GM23338 (cell line): ENCODE data around the gene SCAF4. TPM values are rescaled to one million over a fixed set of nuclear protein-coding genes. Genes with fewer than 3 reads are reported as not detected.
"Not testable (repeated sequence)": the region's sequence is repeated elsewhere in the genome, so short reads cannot be mapped to it uniquely, and the experiment has no call there.

Source experiments
- ATAC-seq: fragments of 200-7000 bp; cut with Tn5 transposase; 3 replicates; pipeline ENCODE4 v1.9.1; 2020
- DNase-seq: peaks from one replicate; pipeline ENCODE4 v3.0.0-alpha.2; 2015; ENCODE audit warnings: low spot score
- H2AFZ ChIP-seq: fragments of 200-600 bp; sonication (generic); 2 replicates; pipeline ENCODE4 v1.8.0; 2016; ENCODE audit warnings: antibody characterized with exemption, mild to moderate bottlenecking, moderate library complexity
- H3F3A ChIP-seq: fragments of 200-600 bp; sonication (generic); replicated peaks from 2 replicates; pipeline ENCODE4 v1.8.0; 2017; ENCODE audit warnings: antibody characterized with exemption, mixed run types, low read depth
- H3K27ac ChIP-seq: fragments of 200-600 bp; sonication (generic); 2 replicates; pipeline ENCODE4 v1.6.1; 2016; ENCODE audit warnings: low read depth
- H3K27me3 ChIP-seq: fragments of 200-600 bp; sonication (generic); 2 replicates; pipeline ENCODE4 v1.8.0; 2016; ENCODE audit warnings: mild to moderate bottlenecking, mixed run types, moderate library complexity; ENCODE audit not compliant: insufficient read depth
- H3K36me3 ChIP-seq: fragments of 200-600 bp; sonication (generic); 2 replicates; pipeline ENCODE4 v1.8.0; 2016; ENCODE audit warnings: mild to moderate bottlenecking; ENCODE audit not compliant: insufficient read depth
- H3K4me1 ChIP-seq: fragments of 200-600 bp; sonication (generic); 2 replicates; pipeline ENCODE4 v1.8.0; 2016; ENCODE audit warnings: mild to moderate bottlenecking, moderate library complexity; ENCODE audit not compliant: insufficient read depth
- H3K4me2 ChIP-seq: fragments of 200-600 bp; sonication (generic); 2 replicates; pipeline ENCODE4 v1.7.1; 2017; ENCODE audit warnings: mixed run types
- H3K4me3 ChIP-seq: fragments of 200-600 bp; sonication (generic); 2 replicates; pipeline ENCODE4 v1.6.1; 2016; ENCODE audit warnings: mixed run types
- H3K79me2 ChIP-seq: fragments of 200-600 bp; sonication (generic); replicated peaks from 2 replicates; pipeline ENCODE4 v1.8.0; 2017; ENCODE audit warnings: mild to moderate bottlenecking; ENCODE audit not compliant: insufficient read depth
- H3K9me2 ChIP-seq: fragments of 200-600 bp; sonication (generic); 2 replicates; pipeline ENCODE4 v1.8.0; 2017; ENCODE audit not compliant: insufficient read depth
- H4K20me1 ChIP-seq: fragments of 200-600 bp; sonication (generic); replicated peaks from 2 replicates; pipeline ENCODE4 v1.8.0; 2017; ENCODE audit warnings: mild to moderate bottlenecking; ENCODE audit not compliant: insufficient read depth
- H3K27ac Mint-ChIP-seq: 2 replicates; pipeline ENCODE4 v1.8.0; 2020; ENCODE audit warnings: inconsistent platforms, mild to moderate bottlenecking, moderate library complexity, mixed read lengths
- H3K27me3 Mint-ChIP-seq: 3 replicates; pipeline ENCODE4 v1.8.0; 2022; ENCODE audit warnings: low read depth, mild to moderate bottlenecking, moderate library complexity, mixed read lengths, inconsistent platforms; ENCODE audit not compliant: insufficient read depth, poor library complexity
- H3K36me3 Mint-ChIP-seq: 3 replicates; pipeline ENCODE4 v1.8.0; 2021; ENCODE audit warnings: low read depth, mild to moderate bottlenecking, inconsistent platforms, moderate library complexity, mixed read lengths
- H3K4me1 Mint-ChIP-seq: 3 replicates; pipeline ENCODE4 v1.8.0; 2020; ENCODE audit warnings: mild to moderate bottlenecking, inconsistent platforms, mixed read lengths
- H3K4me3 Mint-ChIP-seq: 3 replicates; pipeline ENCODE4 v1.8.0; 2021; ENCODE audit warnings: moderate library complexity, mild to moderate bottlenecking, inconsistent platforms, mixed read lengths
- H3K9me3 Mint-ChIP-seq: 3 replicates; pipeline ENCODE4 v1.8.0; 2020; ENCODE audit warnings: moderate library complexity, mild to moderate bottlenecking, inconsistent platforms, mixed read lengths
- CTCF ChIP-seq, 2 experiments: fragments of 200-600 bp in 1 of 2; sonication (generic) in 1 of 2; conservative IDR thresholded peaks; 2 replicates each; pipeline versions ENCODE4 v1.5.1 to v1.6.1; 2016 to 2017; ENCODE audit warnings: antibody characterized with exemption in 2 of 2, low read depth in 2 of 2, mild to moderate bottlenecking in 2 of 2, moderate library complexity in 1 of 2
- EZH2phosphoT487 ChIP-seq: fragments of 200-600 bp; sonication (generic); IDR thresholded peaks from one replicate; pipeline ENCODE4 v1.8.1; 2018; ENCODE audit warnings: antibody characterized with exemption; ENCODE audit not compliant: unreplicated experiment
- NANOG ChIP-seq: IDR thresholded peaks from 2 replicates; pipeline ENCODE4 v1.6.1; 2016; ENCODE audit warnings: antibody characterized with exemption, borderline replicate concordance
- POLR2AphosphoS5 ChIP-seq: IDR thresholded peaks from 2 replicates; pipeline ENCODE4 v1.6.1; 2016; ENCODE audit warnings: antibody characterized with exemption, low read depth
- REST ChIP-seq: IDR thresholded peaks from one replicate; pipeline ENCODE4 v1.6.1; 2018; ENCODE audit warnings: antibody characterized with exemption; ENCODE audit not compliant: unreplicated experiment
- STAT1 ChIP-seq: IDR thresholded peaks from one replicate; pipeline ENCODE4 v1.6.1; 2016; ENCODE audit warnings: antibody characterized with exemption; ENCODE audit not compliant: unreplicated experiment
- ZNF114 ChIP-seq: fragments of 250-450 bp; sonication (Bioruptor Pico); IDR thresholded peaks from 2 replicates; pipeline ENCODE4 v1.5.0; 2020; ENCODE audit warnings: mild to moderate bottlenecking, moderate library complexity
- ZNF462 ChIP-seq: fragments of 250-450 bp; sonication (Bioruptor Pico); IDR thresholded peaks from 2 replicates; pipeline ENCODE4 v1.5.0; 2020; ENCODE audit warnings: mild to moderate bottlenecking, moderate library complexity
- polyA plus RNA-seq: library from polyadenylated mRNA; unstranded; fragments of >200 nt; fragmentation: Nextera tagmentation; extraction: Ambion mirVana; gene quantifications from 2 replicates; pipeline ENCODE4 v1.2.1, GENCODE V29; 2016
- total RNA-seq: library from RNA; depleted of rRNA; stranded (reverse); fragments of >200 nt; shearing (Covaris generic); gene quantifications from 2 replicates; pipeline ENCODE4 v1.2.3, GENCODE V29; 2014

SCAF4 gene
- total and polyA plus RNA-seq, 2 experiments from 2014 or later, result 29.7 to 45.8 TPM

GRCh38 chr21:31743712-31744111 lies 11.8 kb upstream of the SCAF4 start (continued):
- TF ChIP-seq EZH2phosphoT487 (no peak), NANOG (no peak)

DNA sequence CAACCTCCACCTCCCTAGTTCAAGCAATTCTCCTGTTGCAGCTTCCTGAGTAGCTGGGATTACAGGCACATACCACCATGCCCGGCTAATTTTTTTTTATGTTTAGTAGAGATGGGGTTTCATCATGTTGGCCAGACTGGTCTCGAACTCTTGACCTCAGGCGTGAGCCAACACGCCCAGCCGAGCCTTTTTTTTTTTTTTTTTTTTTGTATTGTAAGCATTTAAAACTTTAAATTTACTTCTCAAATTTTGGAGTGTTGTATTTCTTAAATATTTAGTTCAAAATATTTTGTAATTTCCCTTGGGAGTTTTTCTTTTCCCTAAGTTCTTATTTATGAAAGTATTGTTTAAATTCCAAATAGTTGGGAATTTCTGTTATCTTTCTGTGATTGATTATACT lies 9.2 kb upstream of the SCAF4 start:
- Histone ChIP-seq H3K27ac (no peak overlapping the region), H2AFZ (no peak overlapping the region), H3K79me2 (no peaks in the 10 kb centered on the region), H3K4me1 (no peaks in the 10 kb centered on the region), H3K4me3 (no peak overlapping the region), H3F3A (no peaks in the 10 kb centered on the region), H3K4me2 (no peak overlapping the region), H3K36me3 (peaks cover 9% of the 10 kb centered on the region; the same call in 1 of the 2 replicates), H3K27me3 (no peaks in the 10 kb centered on the region), H3K9me2 (no peaks in the 10 kb centered on the region), H4K20me1 (no peaks in the 10 kb centered on the region)
- H3K36me3 Mint-ChIP-seq, result peaks cover 24% of the 10 kb centered on the region
- no peak overlapping the region for H3K27ac Mint-ChIP-seq
- ATAC-seq (no peak), DNase-seq (no peak)
- H3K9me3 Mint-ChIP-seq, result peaks cover 23% of the 10 kb centered on the region
- no peak for TF ChIP-seq POLR2AphosphoS5
- no peak for TF ChIP-seq REST
- no peak for TF ChIP-seq CTCF (conservative IDR thresholded peaks at IDR 0.05; ENCODE audit: low read depth in 2 of 2)
- TF ChIP-seq STAT1, result no peak
- TF ChIP-seq ZNF114 (CRISPR knock-in tag), result no peak
- no peak for TF ChIP-seq EZH2phosphoT487
- TF ChIP-seq ZNF462 (CRISPR knock-in tag), result no peak
- no peaks in the 10 kb centered on the region for H3K4me1 Mint-ChIP-seq
- H3K4me3 Mint-ChIP-seq, result no peak overlapping the region
- no peaks in the 10 kb centered on the region for H3K27me3 Mint-ChIP-seq

DNA sequence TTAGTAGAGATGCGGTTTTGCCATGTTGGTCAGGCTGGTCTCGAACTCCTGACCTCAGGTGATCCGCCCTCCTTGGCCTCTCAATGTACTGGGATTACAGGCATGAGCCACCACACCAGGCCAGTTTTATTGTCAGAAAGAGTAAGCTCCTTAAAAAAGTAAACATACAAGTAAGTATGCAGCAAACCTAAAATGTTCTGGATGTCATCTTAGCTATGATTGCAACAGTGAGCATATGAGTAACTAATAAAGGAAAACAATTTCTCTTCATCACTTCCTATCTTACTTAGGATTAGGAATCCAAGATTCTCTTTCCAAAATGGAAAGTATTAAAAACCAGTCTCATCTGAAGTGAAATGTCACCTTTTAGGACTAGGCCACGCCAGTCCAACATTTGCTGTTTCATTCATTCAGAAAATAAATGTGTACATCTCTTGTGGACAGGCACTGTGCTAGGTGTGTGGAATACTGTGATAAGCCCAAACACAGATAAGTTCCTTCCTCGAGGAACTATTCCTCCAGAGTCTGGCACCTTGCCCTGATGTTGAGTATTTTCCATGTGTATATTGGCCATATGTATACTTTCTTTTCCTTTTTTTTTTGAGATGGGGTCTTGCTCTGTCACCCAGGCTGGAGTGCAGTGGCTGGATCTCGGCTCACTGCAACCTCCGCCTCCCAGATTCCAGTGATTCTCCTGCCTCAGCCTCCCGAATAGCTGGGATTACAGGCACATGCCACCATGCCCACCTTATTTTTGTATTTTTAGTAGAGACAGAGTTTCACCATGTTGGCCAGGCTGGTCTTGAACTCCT lies 5.9 kb upstream of the SCAF4 start:
- not testable (repeated sequence) for H3K4me3 ChIP-seq, H2AFZ ChIP-seq, H3K27ac ChIP-seq, H3K9me2 ChIP-seq, H4K20me1 ChIP-seq, H3K9me3 Mint-ChIP-seq, H3K36me3 ChIP-seq, H3K4me1 Mint-ChIP-seq, H3F3A ChIP-seq, ATAC-seq, H3K4me3 Mint-ChIP-seq, H3K27ac Mint-ChIP-seq, H3K27me3 ChIP-seq, H3K79me2 ChIP-seq, H3K4me2 ChIP-seq, DNase-seq, H3K27me3 Mint-ChIP-seq, H3K36me3 Mint-ChIP-seq
- peaks cover 11% of the 10 kb centered on the region for H3K4me1 ChIP-seq
